ENCODE results near the gene CSNK1A1L. TPM values are rescaled to one million over a fixed set of nuclear protein-coding genes. Genes with fewer than 3 reads are reported as not detected.
"Not testable (repeated sequence)": the region's sequence is repeated elsewhere in the genome, so short reads cannot be mapped to it uniquely, and the experiment has no call there.

Gene CSNK1A1L
- total and polyA plus RNA-seq, 11 donors: not detected

DNA sequence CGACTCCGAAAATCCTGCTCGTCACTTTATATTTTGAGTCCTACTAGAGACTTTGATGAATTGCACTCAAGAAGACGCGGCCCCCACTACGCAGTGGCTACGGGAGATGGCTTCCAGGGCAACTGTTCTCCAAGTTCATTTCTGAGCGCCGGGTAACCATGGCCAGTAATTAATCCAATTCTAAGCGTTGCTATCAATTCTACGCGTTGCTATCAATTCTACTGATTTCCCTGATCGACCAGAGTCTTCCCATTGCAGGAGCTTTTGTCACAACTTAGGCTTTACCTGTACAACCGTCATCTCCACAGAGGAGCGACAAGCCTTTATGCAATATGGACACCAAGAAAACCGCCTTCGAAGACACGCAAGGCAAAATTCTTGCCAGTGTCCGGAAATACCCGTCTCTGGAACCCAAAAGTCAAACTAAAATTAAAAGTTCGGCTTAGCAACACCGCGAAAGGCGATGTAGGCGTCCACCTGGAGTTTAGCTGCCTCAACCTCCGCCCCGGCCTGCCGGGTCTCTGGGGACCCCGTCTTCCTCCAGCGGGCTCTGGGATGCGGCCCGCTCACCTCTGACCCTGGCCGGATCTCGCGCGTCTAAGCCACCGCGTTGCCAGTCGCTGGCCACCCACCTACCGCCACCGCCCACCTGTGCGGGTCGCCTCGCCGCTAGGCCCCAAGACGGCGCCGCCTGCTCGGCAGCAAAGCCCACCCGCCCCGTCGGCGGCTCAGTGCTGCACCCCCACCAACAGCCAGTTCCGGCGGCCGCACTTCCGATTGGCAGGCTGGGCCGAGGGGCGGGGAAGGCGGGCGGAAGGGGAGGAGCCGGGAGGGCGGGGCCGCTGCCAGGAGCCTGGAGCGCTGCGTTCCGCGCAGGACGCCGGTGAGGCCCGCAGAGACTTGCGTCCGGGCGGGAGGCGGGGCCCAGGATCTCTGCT, 46.3 kb downstream of the CSNK1A1L start, which contains the start of gene SUPT20H:
SUPT20H (minus strand) TSS at position 779 of the 938 bp plus-strand sequence. CDS start 8,198 bp downstream, outside the sequence.
- intact Hi-C loops (cut with DNase I): loop anchor here in 1 of 10 donors (5.0 kb wide), 1 partner anchor 62 kb away; the partner anchor contains the start of gene ALG5
- peaks cover 0 to 24% (median 14%) of the 10 kb centered on the region in 12 donors for H3K4me1 ChIP-seq
- peaks cover 0 to 6% (median 0%) of the 10 kb centered on the region in 12 donors for H3K9me3 ChIP-seq
- DNase-seq (peak; percentile 94 to 97 (median 95)), ATAC-seq (peak; percentile 95 to 100 (median 99))
- H3K27me3 ChIP-seq: no peaks in the 10 kb centered on the region
- peaks cover 0 to 5% (median 0%) of the 10 kb centered on the region in 9 donors for H3K36me3 ChIP-seq
- H3K27ac ChIP-seq: peak within 1 kb of the TSS; percentile 75 to 96 (median 92)
- TF ChIP-seq, protein P1, sequence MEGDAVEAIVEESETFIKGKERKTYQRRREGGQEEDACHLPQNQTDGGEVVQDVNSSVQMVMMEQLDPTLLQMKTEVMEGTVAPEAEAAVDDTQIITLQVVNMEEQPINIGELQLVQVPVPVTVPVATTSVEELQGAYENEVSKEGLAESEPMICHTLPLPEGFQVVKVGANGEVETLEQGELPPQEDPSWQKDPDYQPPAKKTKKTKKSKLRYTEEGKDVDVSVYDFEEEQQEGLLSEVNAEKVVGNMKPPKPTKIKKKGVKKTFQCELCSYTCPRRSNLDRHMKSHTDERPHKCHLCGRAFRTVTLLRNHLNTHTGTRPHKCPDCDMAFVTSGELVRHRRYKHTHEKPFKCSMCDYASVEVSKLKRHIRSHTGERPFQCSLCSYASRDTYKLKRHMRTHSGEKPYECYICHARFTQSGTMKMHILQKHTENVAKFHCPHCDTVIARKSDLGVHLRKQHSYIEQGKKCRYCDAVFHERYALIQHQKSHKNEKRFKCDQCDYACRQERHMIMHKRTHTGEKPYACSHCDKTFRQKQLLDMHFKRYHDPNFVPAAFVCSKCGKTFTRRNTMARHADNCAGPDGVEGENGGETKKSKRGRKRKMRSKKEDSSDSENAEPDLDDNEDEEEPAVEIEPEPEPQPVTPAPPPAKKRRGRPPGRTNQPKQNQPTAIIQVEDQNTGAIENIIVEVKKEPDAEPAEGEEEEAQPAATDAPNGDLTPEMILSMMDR (IDR thresholded peaks at IDR 0.05): peak in 1 of 12 donors; percentile 9
- TF ChIP-seq POLR2A (IDR thresholded peaks at IDR 0.05): peak in 1 of 2 donors; percentile 86
- WGBS, 4 donors: 0 to 2% (median 1%) methylated on average over 51 to 75 of the region's 75 CpGs
- peak within 1 kb of the TSS; percentile 66 to 97 (median 86) for H3K4me3 ChIP-seq

DNA sequence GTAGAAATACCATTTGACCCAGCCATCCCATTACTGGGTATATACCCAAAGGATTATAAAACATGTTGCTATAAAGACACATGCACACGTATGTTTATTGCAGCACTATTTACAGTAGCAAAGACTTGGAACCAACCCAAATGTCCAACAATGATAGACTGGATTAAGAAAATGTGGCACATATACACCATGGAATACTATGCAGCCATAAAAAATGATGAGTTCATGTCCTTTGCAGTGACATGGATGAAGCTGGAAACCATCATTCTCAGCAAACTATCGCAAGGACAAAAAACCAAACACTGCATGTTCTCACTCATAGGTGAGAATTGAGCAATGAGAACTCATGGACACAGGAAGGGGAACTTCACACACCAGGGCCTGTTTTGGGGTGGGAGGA, 49.2 kb downstream of the CSNK1A1L start:
- not testable (repeated sequence) for DNase-seq, H3K27me3 ChIP-seq, ATAC-seq, H3K4me3 ChIP-seq, H3K27ac ChIP-seq
- peaks cover 0 to 12% (median 0%) of the 10 kb centered on the region in 12 donors for H3K9me3 ChIP-seq
- H3K4me1 ChIP-seq: peaks cover 0 to 24% (median 15%) of the 10 kb centered on the region in 12 donors
- peaks cover 0 to 10% (median 0%) of the 10 kb centered on the region in 9 donors for H3K36me3 ChIP-seq
- intact Hi-C loops (cut with DNase I): loop anchor here in 1 of 10 donors (5.0 kb wide), 1 partner anchor 59 kb away; the partner anchor contains the start of gene ALG5
- 86 to 95% (median 88%) methylated on average over 2 of the region's 2 CpGs for WGBS, 4 donors

Other genes starting within 250 kb of the CSNK1A1L start
- gene SMAD9, start 185.4 kb downstream of the CSNK1A1L start, total RNA-seq: 10 to 100 TPM in 1 of 9 donors, 1 to 10 TPM in 8; 2.2 to 10.4 (median 4.9) TPM
- gene SMAD9, start 185.4 kb downstream of the CSNK1A1L start, polyA plus RNA-seq: 1 to 10 TPM in 1 of 2 donors, under 1 TPM in 1; 0.91 to 2.1 TPM
- gene ALG5, start 106.3 kb downstream of the CSNK1A1L start, total RNA-seq: 10 to 100 TPM in 6 of 9 donors, 1 to 10 TPM in 3; 8.4 to 15.2 (median 11.6) TPM
- gene ALG5, start 106.3 kb downstream of the CSNK1A1L start, polyA plus RNA-seq: 10 to 100 TPM; 13.4 to 31.8 TPM
- 10 to 100 TPM; 13.6 to 30.4 (median 21.8) TPM for gene EXOSC8, start 104.9 kb downstream of the CSNK1A1L start, total RNA-seq
- 10 to 100 TPM; 32.2 to 37.5 TPM for gene EXOSC8, start 104.9 kb downstream of the CSNK1A1L start, polyA plus RNA-seq
- gene SUPT20H, start 46.0 kb downstream of the CSNK1A1L start, total RNA-seq: 10 to 100 TPM; 19.0 to 32.8 (median 26.5) TPM
- gene SUPT20H, start 46.0 kb downstream of the CSNK1A1L start, polyA plus RNA-seq: 10 to 100 TPM; 18.0 to 18.1 TPM

All from heart left ventricle (tissue), 16 donors.